HEK293 (cell line): ENCODE data around the gene SF3B6.

Experiments used
- BCL11A ChIP-seq: fragments of 450-650 bp; formaldehyde crosslinking; IDR thresholded peaks from 2 replicates; pipeline ENCODE4 v1.5.1; 2016; ENCODE audit warnings: low read depth, missing biosample characterization, missing genetic modification characterization
- HOXA7 ChIP-seq: sonication (generic); formaldehyde crosslinking; IDR thresholded peaks from 2 replicates; pipeline ENCODE4 v1.8.1; 2022; ENCODE audit warnings: missing genetic modification reagents, borderline replicate concordance
- HOXD13 ChIP-seq: sonication (generic); formaldehyde crosslinking; IDR thresholded peaks from 2 replicates; pipeline ENCODE4 v1.8.0; 2022; ENCODE audit warnings: missing genetic modification reagents, borderline replicate concordance
- KLF16 ChIP-seq: fragments of 450-650 bp; formaldehyde crosslinking; IDR thresholded peaks from 2 replicates; pipeline ENCODE4 v1.5.1; 2017; ENCODE audit warnings: missing biosample characterization, missing genetic modification characterization
- MEIS1 ChIP-seq: sonication (generic); formaldehyde crosslinking; IDR thresholded peaks from 2 replicates; pipeline ENCODE4 v1.8.1; 2022; ENCODE audit warnings: missing genetic modification reagents, mild to moderate bottlenecking, borderline replicate concordance
- MYNN ChIP-seq: fragments of 450-650 bp; formaldehyde crosslinking; IDR thresholded peaks from 2 replicates; pipeline ENCODE4 v1.5.1; 2016; ENCODE audit warnings: missing biosample characterization, missing genetic modification characterization, borderline replicate concordance
- TRIM28 ChIP-seq: IDR thresholded peaks from 2 replicates; pipeline ENCODE4 v1.6.1; 2011; ENCODE audit warnings: low read length, control low read depth, borderline replicate concordance
- ZBTB11 ChIP-seq: fragments of 450-650 bp; formaldehyde crosslinking; conservative IDR thresholded peaks from 2 replicates; pipeline ENCODE4 v1.5.1; 2016; ENCODE audit warnings: low read depth, missing biosample characterization, missing genetic modification characterization
- ZNF114 ChIP-seq: fragments of 450-650 bp; formaldehyde crosslinking; IDR thresholded peaks from 2 replicates; pipeline ENCODE4 v1.5.0; 2017; ENCODE audit warnings: missing biosample characterization, missing genetic modification characterization
- ZNF121 ChIP-seq: fragments of 450-650 bp; formaldehyde crosslinking; IDR thresholded peaks from 2 replicates; pipeline ENCODE4 v1.5.1; 2016; ENCODE audit warnings: missing biosample characterization, missing genetic modification characterization
- ZNF223 ChIP-seq: fragments of 450-650 bp; formaldehyde crosslinking; IDR thresholded peaks from 2 replicates; pipeline ENCODE4 v1.5.1; 2016; ENCODE audit warnings: missing biosample characterization, missing genetic modification characterization
- ZNF23 ChIP-seq: fragments of 450-650 bp; formaldehyde crosslinking; IDR thresholded peaks from 2 replicates; pipeline ENCODE4 v1.5.1; 2016; ENCODE audit warnings: missing biosample characterization, missing genetic modification characterization, borderline replicate concordance
- ZNF239 ChIP-seq: fragments of 450-650 bp; formaldehyde crosslinking; IDR thresholded peaks from 2 replicates; pipeline ENCODE4 v1.5.1; 2016; ENCODE audit warnings: missing biosample characterization, missing genetic modification characterization
- ZNF248 ChIP-seq: fragments of 450-650 bp; formaldehyde crosslinking; IDR thresholded peaks from 2 replicates; pipeline ENCODE4 v1.5.1; 2017; ENCODE audit warnings: missing biosample characterization, missing genetic modification characterization
- ZNF311 ChIP-seq: fragments of 450-650 bp; formaldehyde crosslinking; IDR thresholded peaks from 2 replicates; pipeline ENCODE4 v1.5.1; 2017; ENCODE audit warnings: missing biosample characterization, missing genetic modification characterization, borderline replicate concordance
- ZNF335 ChIP-seq: fragments of 450-650 bp; formaldehyde crosslinking; conservative IDR thresholded peaks from 2 replicates; pipeline ENCODE4 v1.5.1; 2016; ENCODE audit warnings: missing biosample characterization, missing genetic modification characterization
- ZNF354C ChIP-seq: fragments of 450-650 bp; formaldehyde crosslinking; IDR thresholded peaks from 2 replicates; pipeline ENCODE4 v1.5.1; 2016; ENCODE audit warnings: missing biosample characterization, missing genetic modification characterization, low read depth, borderline replicate concordance
- ZNF549 ChIP-seq: fragments of 450-650 bp; IDR thresholded peaks from 2 replicates; pipeline ENCODE4 v1.5.1; 2018; ENCODE audit warnings: missing biosample characterization, missing genetic modification characterization, mild to moderate bottlenecking, inconsistent platforms, moderate library complexity
- ZNF555 ChIP-seq: fragments of 450-650 bp; formaldehyde crosslinking; conservative IDR thresholded peaks from 2 replicates; pipeline ENCODE4 v1.5.1; 2017; ENCODE audit warnings: missing biosample characterization, mild to moderate bottlenecking, missing genetic modification characterization, inconsistent platforms
- ZNF560 ChIP-seq: fragments of 450-650 bp; formaldehyde crosslinking; IDR thresholded peaks from 2 replicates; pipeline ENCODE4 v1.5.1; 2017; ENCODE audit warnings: missing biosample characterization, missing genetic modification characterization, borderline replicate concordance
- ZNF585B ChIP-seq: fragments of 450-650 bp; formaldehyde crosslinking; IDR thresholded peaks from 2 replicates; pipeline ENCODE4 v1.5.1; 2016; ENCODE audit warnings: missing biosample characterization, missing genetic modification characterization
- ZNF596 ChIP-seq: fragments of 450-650 bp; IDR thresholded peaks from 2 replicates; pipeline ENCODE4 v1.5.0; 2018; ENCODE audit warnings: missing biosample characterization, mild to moderate bottlenecking, missing genetic modification characterization, moderate library complexity
- ZNF623 ChIP-seq: fragments of 450-650 bp; formaldehyde crosslinking; IDR thresholded peaks from 2 replicates; pipeline ENCODE4 v1.5.1; 2016; ENCODE audit warnings: missing biosample characterization, missing genetic modification characterization
- ZNF747 ChIP-seq: fragments of 450-650 bp; formaldehyde crosslinking; IDR thresholded peaks from 2 replicates; pipeline ENCODE4 v1.5.1; 2016; ENCODE audit warnings: missing biosample characterization, missing genetic modification characterization
- ZNF776 ChIP-seq: fragments of 450-650 bp; formaldehyde crosslinking; IDR thresholded peaks from 2 replicates; pipeline ENCODE4 v1.5.0; 2017; ENCODE audit warnings: missing biosample characterization, missing genetic modification characterization, borderline replicate concordance
- TF ChIP-seq, protein P1 (sequence below): fragments of 450-650 bp; formaldehyde crosslinking; IDR thresholded peaks from 2 replicates; pipeline ENCODE4 v1.5.1; 2016; ENCODE audit warnings: missing biosample characterization, missing genetic modification characterization
- TF ChIP-seq, protein P2 (sequence below): fragments of 450-650 bp; formaldehyde crosslinking; IDR thresholded peaks from 2 replicates; pipeline ENCODE4 v1.5.1; 2017; ENCODE audit warnings: missing biosample characterization, missing genetic modification characterization
- TF ChIP-seq, protein P3 (sequence below): fragments of 450-650 bp; formaldehyde crosslinking; IDR thresholded peaks from 2 replicates; pipeline ENCODE4 v1.5.1; 2016; ENCODE audit warnings: missing biosample characterization, missing genetic modification characterization
- TF ChIP-seq, protein P4 (sequence below): fragments of 450-650 bp; formaldehyde crosslinking; IDR thresholded peaks from 2 replicates; pipeline ENCODE4 v1.5.1; 2016; ENCODE audit warnings: missing biosample characterization, missing genetic modification characterization, borderline replicate concordance
- TF ChIP-seq, protein P5 (sequence below): IDR thresholded peaks from 2 replicates; pipeline ENCODE4 v1.6.1; 2011; ENCODE audit warnings: mild to moderate bottlenecking, low read depth, low read length, borderline replicate concordance

Gene SF3B6

DNA sequence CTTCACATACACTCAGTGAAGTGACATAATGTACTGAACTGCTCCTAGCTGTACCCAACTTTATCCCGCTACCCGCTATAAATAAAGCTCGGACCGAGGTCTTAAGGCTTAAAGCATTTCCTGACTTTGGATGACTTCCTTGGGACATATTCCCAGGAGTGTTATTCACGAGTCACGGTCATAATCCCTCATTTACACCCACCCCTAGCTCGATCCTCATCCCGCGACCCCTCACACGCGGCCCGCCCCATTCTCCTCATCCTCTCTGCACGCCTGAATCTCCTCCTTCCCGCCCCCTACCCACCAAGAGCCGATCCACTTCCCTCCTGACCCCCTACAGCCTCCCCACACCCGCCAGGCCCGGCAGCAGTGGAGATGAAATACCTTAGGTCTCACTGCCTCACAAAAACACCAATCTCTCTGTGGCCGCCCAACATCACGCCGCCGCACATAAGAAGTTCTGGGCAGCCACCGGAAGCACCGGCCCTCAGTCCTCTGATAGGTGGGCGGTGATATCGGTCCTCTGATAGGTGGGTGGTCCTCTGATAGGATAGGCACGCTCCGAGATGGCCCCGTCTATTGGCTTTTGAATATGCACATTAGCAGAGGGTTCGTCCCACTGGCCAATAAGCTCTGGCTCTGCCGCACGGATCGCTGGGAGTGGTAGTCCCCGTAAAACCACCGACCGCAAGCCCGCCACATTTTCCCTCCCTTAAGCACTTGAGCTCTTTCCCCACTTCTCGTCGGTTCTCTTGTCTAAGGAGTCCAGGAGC, 29.0 kb downstream of the SF3B6 start, which contains the start of gene WDCP (continued):
- no peak for TF ChIP-seq ZNF560 (tag by site-specific recombination)
- no peak for TF ChIP-seq TRIM28
- TF ChIP-seq, protein P1, sequence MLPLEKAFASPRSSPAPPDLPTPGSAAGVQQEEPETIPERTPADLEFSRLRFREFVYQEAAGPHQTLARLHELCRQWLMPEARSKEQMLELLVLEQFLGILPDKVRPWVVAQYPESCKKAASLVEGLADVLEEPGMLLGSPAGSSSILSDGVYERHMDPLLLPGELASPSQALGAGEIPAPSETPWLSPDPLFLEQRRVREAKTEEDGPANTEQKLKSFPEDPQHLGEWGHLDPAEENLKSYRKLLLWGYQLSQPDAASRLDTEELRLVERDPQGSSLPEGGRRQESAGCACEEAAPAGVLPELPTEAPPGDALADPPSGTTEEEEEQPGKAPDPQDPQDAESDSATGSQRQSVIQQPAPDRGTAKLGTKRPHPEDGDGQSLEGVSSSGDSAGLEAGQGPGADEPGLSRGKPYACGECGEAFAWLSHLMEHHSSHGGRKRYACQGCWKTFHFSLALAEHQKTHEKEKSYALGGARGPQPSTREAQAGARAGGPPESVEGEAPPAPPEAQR (tag by site-specific recombination), result no peak
- no peak; the same call in 1 of the 2 replicates for TF ChIP-seq KLF16 (tag by site-specific recombination)
- TF ChIP-seq ZNF585B (tag by site-specific recombination), result no peak
- no peak for TF ChIP-seq ZNF248 (tag by site-specific recombination)
- TF ChIP-seq ZNF239 (tag by site-specific recombination), result no peak
- TF ChIP-seq, protein P2, sequence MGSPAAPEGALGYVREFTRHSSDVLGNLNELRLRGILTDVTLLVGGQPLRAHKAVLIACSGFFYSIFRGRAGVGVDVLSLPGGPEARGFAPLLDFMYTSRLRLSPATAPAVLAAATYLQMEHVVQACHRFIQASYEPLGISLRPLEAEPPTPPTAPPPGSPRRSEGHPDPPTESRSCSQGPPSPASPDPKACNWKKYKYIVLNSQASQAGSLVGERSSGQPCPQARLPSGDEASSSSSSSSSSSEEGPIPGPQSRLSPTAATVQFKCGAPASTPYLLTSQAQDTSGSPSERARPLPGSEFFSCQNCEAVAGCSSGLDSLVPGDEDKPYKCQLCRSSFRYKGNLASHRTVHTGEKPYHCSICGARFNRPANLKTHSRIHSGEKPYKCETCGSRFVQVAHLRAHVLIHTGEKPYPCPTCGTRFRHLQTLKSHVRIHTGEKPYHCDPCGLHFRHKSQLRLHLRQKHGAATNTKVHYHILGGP (tag by site-specific recombination), result no peak
- no peak for TF ChIP-seq MEIS1 (CRISPR knock-in tag)
- TF ChIP-seq, protein P3, sequence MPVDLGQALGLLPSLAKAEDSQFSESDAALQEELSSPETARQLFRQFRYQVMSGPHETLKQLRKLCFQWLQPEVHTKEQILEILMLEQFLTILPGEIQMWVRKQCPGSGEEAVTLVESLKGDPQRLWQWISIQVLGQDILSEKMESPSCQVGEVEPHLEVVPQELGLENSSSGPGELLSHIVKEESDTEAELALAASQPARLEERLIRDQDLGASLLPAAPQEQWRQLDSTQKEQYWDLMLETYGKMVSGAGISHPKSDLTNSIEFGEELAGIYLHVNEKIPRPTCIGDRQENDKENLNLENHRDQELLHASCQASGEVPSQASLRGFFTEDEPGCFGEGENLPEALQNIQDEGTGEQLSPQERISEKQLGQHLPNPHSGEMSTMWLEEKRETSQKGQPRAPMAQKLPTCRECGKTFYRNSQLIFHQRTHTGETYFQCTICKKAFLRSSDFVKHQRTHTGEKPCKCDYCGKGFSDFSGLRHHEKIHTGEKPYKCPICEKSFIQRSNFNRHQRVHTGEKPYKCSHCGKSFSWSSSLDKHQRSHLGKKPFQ (tag by site-specific recombination), result no peak
- TF ChIP-seq MYNN (tag by site-specific recombination), result no peak
- no peak for TF ChIP-seq ZNF121 (tag by site-specific recombination)
- TF ChIP-seq ZNF23, result no peak
- TF ChIP-seq BCL11A (tag by site-specific recombination), result no peak
- TF ChIP-seq ZNF623 (tag by site-specific recombination), result no peak
- no peak for TF ChIP-seq ZNF747 (tag by site-specific recombination)
- TF ChIP-seq ZNF555, result no peak
- TF ChIP-seq HOXA7 (CRISPR knock-in tag), result no peak
- TF ChIP-seq, protein P4, sequence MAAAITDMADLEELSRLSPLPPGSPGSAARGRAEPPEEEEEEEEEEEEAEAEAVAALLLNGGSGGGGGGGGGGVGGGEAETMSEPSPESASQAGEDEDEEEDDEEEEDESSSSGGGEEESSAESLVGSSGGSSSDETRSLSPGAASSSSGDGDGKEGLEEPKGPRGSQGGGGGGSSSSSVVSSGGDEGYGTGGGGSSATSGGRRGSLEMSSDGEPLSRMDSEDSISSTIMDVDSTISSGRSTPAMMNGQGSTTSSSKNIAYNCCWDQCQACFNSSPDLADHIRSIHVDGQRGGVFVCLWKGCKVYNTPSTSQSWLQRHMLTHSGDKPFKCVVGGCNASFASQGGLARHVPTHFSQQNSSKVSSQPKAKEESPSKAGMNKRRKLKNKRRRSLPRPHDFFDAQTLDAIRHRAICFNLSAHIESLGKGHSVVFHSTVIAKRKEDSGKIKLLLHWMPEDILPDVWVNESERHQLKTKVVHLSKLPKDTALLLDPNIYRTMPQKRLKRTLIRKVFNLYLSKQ (tag by site-specific recombination), result no peak
- TF ChIP-seq, protein P5, sequence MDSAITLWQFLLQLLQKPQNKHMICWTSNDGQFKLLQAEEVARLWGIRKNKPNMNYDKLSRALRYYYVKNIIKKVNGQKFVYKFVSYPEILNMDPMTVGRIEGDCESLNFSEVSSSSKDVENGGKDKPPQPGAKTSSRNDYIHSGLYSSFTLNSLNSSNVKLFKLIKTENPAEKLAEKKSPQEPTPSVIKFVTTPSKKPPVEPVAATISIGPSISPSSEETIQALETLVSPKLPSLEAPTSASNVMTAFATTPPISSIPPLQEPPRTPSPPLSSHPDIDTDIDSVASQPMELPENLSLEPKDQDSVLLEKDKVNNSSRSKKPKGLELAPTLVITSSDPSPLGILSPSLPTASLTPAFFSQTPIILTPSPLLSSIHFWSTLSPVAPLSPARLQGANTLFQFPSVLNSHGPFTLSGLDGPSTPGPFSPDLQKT, result peak; percentile 51; the same call in 1 of the 2 replicates
- peak; percentile 82 for TF ChIP-seq ZNF335 (tag by site-specific recombination)
- no peak for TF ChIP-seq HOXD13 (CRISPR knock-in tag)
- TF ChIP-seq ZNF776 (tag by site-specific recombination), result no peak
- TF ChIP-seq ZNF223 (tag by site-specific recombination), result no peak
- no peak for TF ChIP-seq ZNF549 (tag by site-specific recombination)
- TF ChIP-seq ZNF311, result no peak
- no peak for TF ChIP-seq ZNF596 (tag by site-specific recombination)
- TF ChIP-seq ZNF114 (tag by site-specific recombination), result no peak
- no peak for TF ChIP-seq ZNF354C (tag by site-specific recombination)
- 0 out of 2 replicates have a peak, but pooled peaks have one; percentile 34 for TF ChIP-seq ZBTB11 (tag by site-specific recombination)
